Measurements from ENCODE around the gene MIOS. TPM values are rescaled to one million over a fixed set of nuclear protein-coding genes. Genes with fewer than 3 reads are reported as not detected.

MIOS gene
- total RNA-seq, 4 donors from 2014 or later, result 8.4 to 41.9 (median 26.1) TPM

DNA sequence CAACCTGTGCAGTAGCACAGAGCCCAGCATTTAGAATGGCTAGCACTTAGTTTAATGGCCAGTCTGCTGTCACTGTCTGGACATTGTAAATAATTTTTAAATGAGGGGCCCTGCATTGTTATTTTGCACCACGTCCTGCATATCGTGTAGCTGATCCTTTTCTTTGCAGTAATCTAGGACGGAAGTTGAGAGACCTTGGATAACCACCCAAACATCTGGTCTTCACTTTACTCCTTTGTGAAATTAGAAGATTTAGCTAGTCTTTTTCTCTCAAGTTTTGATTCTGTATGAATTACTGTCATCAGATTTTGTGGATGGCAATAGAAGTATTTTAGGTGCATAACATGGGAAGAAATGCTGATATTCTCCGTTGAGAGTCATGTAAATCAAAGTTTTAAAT is 1.9 kb downstream of the MIOS start:
- Histone ChIP-seq H3K36me3 (no peaks in the 10 kb centered on the region), H3K4me1 (peaks cover 12 to 43% (median 22%) of the 10 kb centered on the region in 4 donors), H3K9me3 (no peaks in the 10 kb centered on the region), H3K4me3 (peak overlapping the region in 1 of 4 donors; percentile 88), H3K27me3 (no peaks in the 10 kb centered on the region), H3K27ac (peak overlapping the region in 1 of 4 donors; percentile 9)
- DNase-seq, result no peak
- WGBS, 2 donors (ENCODE audit: low coverage in 1 of 2), result 75 to 80% methylated on average over 4 of the region's 4 CpGs
- intact Hi-C loops (cut with DNase I; ENCODE audit: low total_unique reads) (loop anchor here (5.0 kb wide), 1 partner anchor 931 kb away; the partner anchor contains the start of gene ZNF316), in situ Hi-C loops (cut with MboI; ENCODE audit: low pct_ligation_motif_present in 1 of 4, low pct_unique_long_range_greater_than_20kb in 1 of 4, low sequenced_read_pairs in 3 of 4) (no loop called here)
- no peak for TF ChIP-seq POLR2AphosphoS5 (IDR thresholded peaks at IDR 0.05)
- TF ChIP-seq EP300 (IDR thresholded peaks at IDR 0.05; ENCODE audit: low read depth), result no peak
- TF ChIP-seq POLR2A (IDR thresholded peaks at IDR 0.05), result no peak
- TF ChIP-seq, protein P1, sequence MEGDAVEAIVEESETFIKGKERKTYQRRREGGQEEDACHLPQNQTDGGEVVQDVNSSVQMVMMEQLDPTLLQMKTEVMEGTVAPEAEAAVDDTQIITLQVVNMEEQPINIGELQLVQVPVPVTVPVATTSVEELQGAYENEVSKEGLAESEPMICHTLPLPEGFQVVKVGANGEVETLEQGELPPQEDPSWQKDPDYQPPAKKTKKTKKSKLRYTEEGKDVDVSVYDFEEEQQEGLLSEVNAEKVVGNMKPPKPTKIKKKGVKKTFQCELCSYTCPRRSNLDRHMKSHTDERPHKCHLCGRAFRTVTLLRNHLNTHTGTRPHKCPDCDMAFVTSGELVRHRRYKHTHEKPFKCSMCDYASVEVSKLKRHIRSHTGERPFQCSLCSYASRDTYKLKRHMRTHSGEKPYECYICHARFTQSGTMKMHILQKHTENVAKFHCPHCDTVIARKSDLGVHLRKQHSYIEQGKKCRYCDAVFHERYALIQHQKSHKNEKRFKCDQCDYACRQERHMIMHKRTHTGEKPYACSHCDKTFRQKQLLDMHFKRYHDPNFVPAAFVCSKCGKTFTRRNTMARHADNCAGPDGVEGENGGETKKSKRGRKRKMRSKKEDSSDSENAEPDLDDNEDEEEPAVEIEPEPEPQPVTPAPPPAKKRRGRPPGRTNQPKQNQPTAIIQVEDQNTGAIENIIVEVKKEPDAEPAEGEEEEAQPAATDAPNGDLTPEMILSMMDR (IDR thresholded peaks at IDR 0.05), result no peak

DNA sequence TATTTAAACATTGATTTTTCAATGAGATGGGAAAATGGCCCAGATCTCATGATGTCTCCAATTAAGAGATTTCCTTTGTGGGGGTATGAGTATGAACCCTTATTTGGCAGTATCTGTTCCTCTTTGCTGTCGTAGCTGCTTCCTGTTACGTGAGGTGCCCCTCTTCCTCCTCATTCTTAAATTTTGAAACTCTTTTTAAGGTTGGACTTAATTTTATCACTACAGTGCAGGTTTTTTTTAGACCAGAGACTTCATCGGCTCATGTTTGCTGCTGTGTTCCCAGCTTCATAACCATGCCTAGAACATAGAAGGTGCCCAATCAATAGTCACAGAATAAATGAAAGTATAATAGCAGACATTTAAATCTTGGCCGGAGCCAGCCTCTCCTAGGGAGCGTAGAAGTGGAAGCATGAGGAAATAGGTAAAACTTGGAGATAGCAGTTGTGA is 2.4 kb downstream of the MIOS start:
- Histone ChIP-seq H3K4me1 (peaks cover 12 to 43% (median 20%) of the 10 kb centered on the region in 4 donors), H3K27me3 (no peaks in the 10 kb centered on the region), H3K4me3 (no peak overlapping the region), H3K36me3 (no peaks in the 10 kb centered on the region), H3K27ac (peak overlapping the region in 2 of 4 donors; percentile 9 to 10), H3K9me3 (no peaks in the 10 kb centered on the region)
- intact Hi-C loops (cut with DNase I; ENCODE audit: low total_unique reads), result loop anchor here (5.0 kb wide), 1 partner anchor 932 kb away; the partner anchor contains the start of gene ZNF316
- no peak for DNase-seq
- WGBS, 2 donors (ENCODE audit: low coverage in 1 of 2), result 64 to 66% methylated on average over 3 to 5 of the region's 5 CpGs
- TF ChIP-seq POLR2A (IDR thresholded peaks at IDR 0.05) (no peak), POLR2AphosphoS5 (IDR thresholded peaks at IDR 0.05) (no peak), EP300 (IDR thresholded peaks at IDR 0.05; ENCODE audit: low read depth) (no peak)
- TF ChIP-seq, protein P1 (IDR thresholded peaks at IDR 0.05), result no peak
- in situ Hi-C loops (cut with MboI; ENCODE audit: low pct_ligation_motif_present in 1 of 4, low pct_unique_long_range_greater_than_20kb in 1 of 4, low sequenced_read_pairs in 3 of 4), result no loop called here

DNA sequence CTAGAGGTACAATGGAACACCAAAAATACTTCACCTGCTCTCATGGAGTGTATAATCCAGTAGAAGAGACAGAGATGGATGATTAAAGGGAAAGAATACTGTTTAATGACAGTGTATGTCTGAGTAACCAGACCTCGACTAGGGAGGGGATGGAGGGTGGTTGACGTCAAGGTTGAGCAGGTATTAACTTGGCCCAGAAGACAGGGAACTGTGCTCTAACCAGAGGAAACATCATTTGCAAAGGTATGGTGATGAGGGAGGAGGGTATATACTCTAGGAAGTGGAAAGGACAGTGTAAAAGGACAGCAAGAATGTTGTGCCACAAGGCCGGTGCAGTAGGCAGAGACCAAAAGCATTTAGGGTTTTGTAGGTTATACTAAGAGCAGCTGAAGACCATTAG is 2.9 kb downstream of the MIOS start:
- Histone ChIP-seq H3K27me3 (no peaks in the 10 kb centered on the region), H3K36me3 (no peaks in the 10 kb centered on the region), H3K9me3 (no peaks in the 10 kb centered on the region), H3K4me3 (no peak overlapping the region), H3K4me1 (peaks cover 12 to 43% (median 20%) of the 10 kb centered on the region in 4 donors), H3K27ac (peak overlapping the region in 2 of 4 donors; percentile 9 to 10)
- no peak for DNase-seq
- in situ Hi-C loops (cut with MboI; ENCODE audit: low pct_ligation_motif_present in 1 of 4, low pct_unique_long_range_greater_than_20kb in 1 of 4, low sequenced_read_pairs in 3 of 4) (no loop called here), intact Hi-C loops (cut with DNase I; ENCODE audit: low total_unique reads) (loop anchor here (5.0 kb wide), 1 partner anchor 932 kb away; the partner anchor contains the start of gene ZNF316)
- 75 to 82% methylated on average over 3 of the region's 3 CpGs for WGBS, 2 donors (ENCODE audit: low coverage in 1 of 2)
- TF ChIP-seq EP300 (IDR thresholded peaks at IDR 0.05; ENCODE audit: low read depth), result no peak
- no peak for TF ChIP-seq POLR2AphosphoS5 (IDR thresholded peaks at IDR 0.05)
- TF ChIP-seq, protein P1 (IDR thresholded peaks at IDR 0.05), result no peak
- no peak for TF ChIP-seq POLR2A (IDR thresholded peaks at IDR 0.05)

DNA sequence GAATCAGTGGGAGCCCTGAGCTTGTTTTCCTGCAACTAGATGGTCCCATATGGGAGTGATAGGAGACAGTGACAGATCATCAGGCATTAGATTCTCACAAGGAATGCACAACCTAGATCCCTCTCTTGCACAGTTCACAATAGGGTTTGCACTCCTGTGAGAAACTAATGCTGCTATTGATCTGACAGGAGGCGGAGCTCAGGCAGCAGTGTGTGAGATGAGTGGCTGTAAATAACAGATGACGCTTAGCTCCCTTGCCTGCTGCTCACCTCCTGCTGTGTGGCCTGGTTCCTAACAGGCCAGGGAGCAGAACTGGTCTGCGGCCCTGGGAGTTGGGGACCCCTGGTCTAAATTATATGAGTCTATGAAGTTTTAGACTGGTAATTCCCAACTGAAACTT is 3.9 kb downstream of the MIOS start:
- peaks cover 12 to 42% (median 20%) of the 10 kb centered on the region in 4 donors for H3K4me1 ChIP-seq
- in situ Hi-C loops (cut with MboI; ENCODE audit: low pct_ligation_motif_present in 1 of 4, low pct_unique_long_range_greater_than_20kb in 1 of 4, low sequenced_read_pairs in 3 of 4), result no loop called here
- TF ChIP-seq, protein P1 (IDR thresholded peaks at IDR 0.05), result no peak
- TF ChIP-seq POLR2AphosphoS5 (IDR thresholded peaks at IDR 0.05) (no peak), EP300 (IDR thresholded peaks at IDR 0.05; ENCODE audit: low read depth) (no peak), POLR2A (IDR thresholded peaks at IDR 0.05) (no peak)
- H3K27ac ChIP-seq, result no peak overlapping the region
- no peaks in the 10 kb centered on the region for H3K9me3 ChIP-seq
- no peaks in the 10 kb centered on the region for H3K27me3 ChIP-seq
- DNase-seq, result no peak
- no peaks in the 10 kb centered on the region for H3K36me3 ChIP-seq
- H3K4me3 ChIP-seq, result no peak overlapping the region
- WGBS, 2 donors (ENCODE audit: low coverage in 1 of 2), result 93% methylated on average over 3 of the region's 3 CpGs; no CpG with 5 or more reads in 1 of the 2 donors
- intact Hi-C loops (cut with DNase I; ENCODE audit: low total_unique reads), result no loop called here
